HG03457 (cell line): ENCODE results near the gene PPT1.

ENCODE experiments used
- ATAC-seq: cut with Tn5 transposase; IDR thresholded peaks from one replicate; pipeline ENCODE4 v1.9.1; 2021; ENCODE audit warnings: moderate number of reproducible peaks; ENCODE audit not compliant: unreplicated experiment

The PPT1 gene

GRCh38 chr1:40096977-40097782 is at the start of gene PPT1:
PPT1 (minus strand) TSS chr1:40097252; CDS start chr1:40097238, 14 bp downstream.
- ATAC-seq = peak; percentile 59

GRCh38 chr1:40143891-40144575 is 47.0 kb upstream of the PPT1 start:
- no peak for ATAC-seq

- ATAC-seq = no peak
These were observed 45.0 kb upstream of the PPT1 start for GRCh38 chr1:40141878-40142535.

GRCh38 chr1:40140211-40140973 is 43.3 kb upstream of the PPT1 start:
- ATAC-seq = no peak

- ATAC-seq = no peak
These were observed 36.8 kb upstream of the PPT1 start for GRCh38 chr1:40133839-40134238.

GRCh38 chr1:40133312-40133665 is 36.2 kb upstream of the PPT1 start:
- no peak for ATAC-seq

- ATAC-seq = no peak
These were observed 35.6 kb upstream of the PPT1 start for GRCh38 chr1:40132383-40133311.

GRCh38 chr1:40130892-40131291 is 33.8 kb upstream of the PPT1 start:
- no peak for ATAC-seq

GRCh38 chr1:40122855-40123254 is 25.8 kb upstream of the PPT1 start:
- no peak for ATAC-seq

- no peak for ATAC-seq
These were observed 23.1 kb upstream of the PPT1 start for GRCh38 chr1:40120128-40120527.

- no peak for ATAC-seq
These were observed 17.3 kb upstream of the PPT1 start for GRCh38 chr1:40114400-40114799.

GRCh38 chr1:40110389-40110788 is 13.3 kb upstream of the PPT1 start:
- ATAC-seq = no peak

- ATAC-seq = no peak
These were observed 10.4 kb upstream of the PPT1 start for GRCh38 chr1:40107290-40107959.

GRCh38 chr1:40105028-40105427 is 8.0 kb upstream of the PPT1 start:
- no peak for ATAC-seq

GRCh38 chr1:40102896-40103295 is 5.8 kb upstream of the PPT1 start:
- no peak for ATAC-seq

GRCh38 chr1:40102038-40102437 is 5.0 kb upstream of the PPT1 start:
- no peak for ATAC-seq

GRCh38 chr1:40096646-40096976 is 441 bp downstream of the PPT1 start:
- ATAC-seq = no peak

GRCh38 chr1:40095806-40096205 is 1.2 kb downstream of the PPT1 start:
- ATAC-seq = no peak

- ATAC-seq = no peak
These were observed 2.5 kb downstream of the PPT1 start for GRCh38 chr1:40094466-40095110.
